GM20000 (cell line): ENCODE data around the gene BORCS5.

Experiments used
- DNase-seq: peaks from one replicate; pipeline ENCODE4 v3.0.0; 2012; ENCODE audit warnings: low spot score
- CTCF ChIP-seq: IDR thresholded peaks from 2 replicates; pipeline ENCODE4 v1.5.1; 2012; ENCODE audit warnings: mild to moderate bottlenecking, control low read depth; ENCODE audit errors: extremely low read depth, missing control alignments

BORCS5 gene

GRCh38 chr12:12441843-12442461 lies 85.1 kb downstream of the BORCS5 start:
- TF ChIP-seq CTCF, result no peak
- peak; percentile 45 for DNase-seq

- DNase-seq, result no peak
- no peak for TF ChIP-seq CTCF
Measured at GRCh38 chr12:12442548-12443071, 85.7 kb downstream of the BORCS5 start.

- no peak for DNase-seq
- TF ChIP-seq CTCF, result no peak
Measured at GRCh38 chr12:12443431-12443878, 86.6 kb downstream of the BORCS5 start.

GRCh38 chr12:12445165-12445881 lies 88.4 kb downstream of the BORCS5 start:
- no peak for TF ChIP-seq CTCF
- DNase-seq, result no peak

GRCh38 chr12:12445882-12446181 lies 89.0 kb downstream of the BORCS5 start:
- no peak for DNase-seq

GRCh38 chr12:12446786-12447185 lies 89.9 kb downstream of the BORCS5 start:
- TF ChIP-seq CTCF, result no peak
- DNase-seq, result no peak

More at GRCh38 chr12:12445882-12446181, 89.0 kb downstream of the BORCS5 start:
- TF ChIP-seq CTCF, result no peak

GRCh38 chr12:12447236-12447635 lies 90.4 kb downstream of the BORCS5 start:
- TF ChIP-seq CTCF, result no peak
- DNase-seq, result no peak
